Mesenteric fat pad (tissue), 1 donor: ENCODE results near the gene LSM5. TPM values are rescaled to one million over a fixed set of nuclear protein-coding genes. Genes with fewer than 3 reads are reported as not detected.
A peak's percentile ranks its signal among the peaks of the same experiment; 100 is the strongest.

Experiments used
- DNase-seq: peaks from one replicate; pipeline ENCODE4 v3.0.0-alpha.2; 2020; ENCODE audit warnings: low spot score
- long read RNA-seq: library from polyadenylated mRNA; unstranded; transcript quantifications from one replicate; pipeline ENCODE4 v2.0.0, GENCODE V29; 2020
- total RNA-seq: library from RNA; stranded (reverse); fragmentation: NEBNext Ultra II Directional; extraction: Animal tissue kit (Norgen Biotek cat#: 25700); gene quantifications from one replicate; pipeline ENCODE4 v1.2.1, GENCODE V29; 2021
- donor health status: DM: yes; HTN: yes; CAD: no.

The LSM5 gene
- total RNA-seq: 22.5 TPM
- long read RNA-seq, transcript LSM5-208 (5 exons, 2,258 nt): major isoform, 11 of 14 reads
- long read RNA-seq, partial matches to known transcripts: 1 of 14 reads
- long read RNA-seq, other reads (novel, unspliced or antisense): 0 of 14 reads

DNA sequence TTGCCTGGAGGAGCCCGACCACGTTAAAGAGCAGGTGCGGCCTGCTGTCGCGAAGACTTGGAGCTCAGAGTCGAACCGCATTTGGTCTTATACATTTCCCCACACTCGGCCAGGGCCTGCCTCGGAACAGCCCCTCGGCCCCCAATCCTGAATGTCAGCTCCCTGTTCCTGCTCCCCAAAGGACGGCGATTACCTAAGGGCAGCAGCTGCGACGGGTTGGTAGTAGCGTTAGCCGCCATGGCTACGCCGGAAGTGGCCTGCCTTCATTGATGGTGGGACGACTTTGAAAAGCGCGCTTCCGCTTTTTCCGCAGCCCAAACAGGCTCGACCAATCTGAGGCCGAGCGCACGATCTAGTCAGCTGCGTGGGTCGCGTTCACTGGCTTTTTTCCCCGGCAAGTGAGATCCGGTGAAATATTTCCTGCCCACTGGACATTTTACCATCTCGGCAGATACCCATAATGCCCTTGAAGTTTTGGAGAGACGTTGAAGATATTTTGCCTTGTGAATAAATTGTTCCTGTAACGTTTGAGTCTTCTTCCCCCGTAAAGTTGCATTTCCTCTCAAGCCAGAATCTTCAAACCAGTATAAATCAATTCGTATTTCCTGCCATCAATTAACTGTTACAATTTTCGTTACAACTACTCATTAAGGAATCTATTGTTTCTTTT lies at the start of gene LSM5:
Gene LSM5 (minus strand): TSS at position 254 of the 670 bp plus-strand sequence. CDS start 15 bp downstream, at position 239.
- DNase-seq: peak; percentile 96

DNA sequence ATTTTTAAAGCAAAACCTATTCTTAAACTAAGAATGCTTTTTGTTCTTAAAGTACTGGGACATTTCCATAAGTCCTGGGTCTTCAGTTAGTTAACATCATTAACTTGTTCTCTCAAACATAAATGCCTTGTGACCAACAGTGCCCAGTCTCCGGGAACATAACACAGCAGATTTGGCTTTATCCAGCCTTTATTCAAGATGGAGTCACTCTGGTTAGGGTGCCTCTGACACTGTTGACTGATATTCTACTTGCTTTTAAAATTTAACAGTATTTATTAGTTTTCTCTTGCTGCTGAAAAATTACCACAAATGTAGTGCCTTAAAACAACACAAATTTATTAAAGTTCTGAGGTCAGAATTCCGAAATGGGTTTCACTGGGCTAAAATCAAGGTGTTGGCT lies 49.2 kb upstream of the LSM5 start:
- no peak for DNase-seq

DNA sequence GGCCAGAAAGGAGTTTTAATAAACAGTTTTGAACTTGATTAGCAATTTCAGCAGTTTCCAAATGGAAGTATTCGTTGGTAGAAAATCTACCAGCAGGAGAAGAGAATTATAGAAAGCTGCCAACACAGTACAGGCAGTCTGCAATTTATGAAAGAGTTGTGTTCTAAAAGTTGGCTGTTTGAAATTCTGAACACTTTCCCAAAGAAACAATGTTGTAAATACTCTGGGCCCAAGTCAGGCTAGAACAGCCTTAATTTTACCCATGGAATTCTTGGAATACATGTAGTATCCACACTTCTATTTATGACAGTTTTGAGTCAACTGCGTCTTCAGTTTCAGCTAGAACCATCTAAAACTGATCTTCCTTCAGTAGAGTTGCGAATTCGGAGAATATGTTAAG lies 47.6 kb upstream of the LSM5 start:
- DNase-seq: no peak

DNA sequence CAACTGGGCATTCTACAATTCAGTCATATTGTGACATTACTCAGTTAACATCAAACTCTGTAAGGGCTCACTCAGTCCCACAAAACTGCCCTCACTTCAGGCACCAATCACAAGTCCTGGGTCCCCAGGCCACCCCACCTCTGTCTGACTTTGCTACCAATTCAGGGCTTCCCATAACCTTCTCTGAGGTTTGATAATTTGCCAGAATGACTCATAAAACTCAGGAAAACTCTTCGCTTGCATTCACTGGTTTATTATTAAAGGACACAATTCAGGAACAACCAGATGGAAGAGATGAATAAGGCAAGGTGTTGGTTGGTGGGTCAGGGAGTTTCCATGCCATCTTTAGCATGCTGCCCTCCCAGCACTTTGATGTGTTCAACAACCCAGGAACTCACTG lies 46.4 kb upstream of the LSM5 start:
- no peak for DNase-seq

DNA sequence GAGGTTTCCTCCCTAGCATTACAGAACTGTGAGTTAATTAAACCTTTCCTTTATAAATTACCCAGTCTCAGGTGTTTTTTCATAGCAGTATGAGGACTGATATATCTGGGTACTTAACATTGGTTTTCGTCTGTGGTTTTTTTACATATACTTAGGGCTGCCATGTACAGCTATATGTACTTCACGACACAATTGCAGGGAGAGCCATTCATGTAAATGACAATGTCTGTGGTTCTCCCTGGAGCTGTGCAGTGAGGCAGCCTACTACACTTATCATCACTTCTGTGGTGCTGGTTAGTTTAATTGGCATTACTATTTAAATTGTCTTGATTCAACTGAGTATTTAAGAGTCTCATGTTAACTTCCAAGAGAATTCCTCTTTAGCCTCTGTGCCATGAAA lies 45.8 kb upstream of the LSM5 start:
- no peak for DNase-seq

DNA sequence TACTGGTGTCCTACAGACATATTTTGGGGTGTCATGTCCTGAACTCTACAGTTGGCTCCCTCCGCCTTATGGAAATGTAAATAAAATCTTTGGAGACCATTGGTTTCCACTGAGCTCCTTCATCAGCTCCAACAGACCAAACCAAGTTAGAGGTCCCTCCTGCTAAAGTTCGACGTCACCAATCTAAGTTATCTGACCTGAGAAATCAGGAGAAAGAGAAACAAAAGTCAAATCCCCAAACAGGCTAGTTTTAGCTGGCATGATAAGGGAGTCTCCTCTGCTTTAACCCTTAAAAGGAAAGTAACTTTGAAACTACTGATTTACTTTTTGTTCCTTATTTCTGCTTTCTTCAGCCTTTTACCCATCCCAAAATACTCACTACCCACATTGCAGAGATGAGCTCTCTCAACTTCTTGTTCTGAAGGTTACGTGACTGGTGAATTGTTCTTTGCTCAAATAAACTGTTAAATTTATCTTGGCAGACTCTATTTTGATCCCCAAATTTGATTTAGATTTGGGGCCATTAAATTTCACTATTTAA lies 45.1 kb upstream of the LSM5 start:
- no peak for DNase-seq

DNA sequence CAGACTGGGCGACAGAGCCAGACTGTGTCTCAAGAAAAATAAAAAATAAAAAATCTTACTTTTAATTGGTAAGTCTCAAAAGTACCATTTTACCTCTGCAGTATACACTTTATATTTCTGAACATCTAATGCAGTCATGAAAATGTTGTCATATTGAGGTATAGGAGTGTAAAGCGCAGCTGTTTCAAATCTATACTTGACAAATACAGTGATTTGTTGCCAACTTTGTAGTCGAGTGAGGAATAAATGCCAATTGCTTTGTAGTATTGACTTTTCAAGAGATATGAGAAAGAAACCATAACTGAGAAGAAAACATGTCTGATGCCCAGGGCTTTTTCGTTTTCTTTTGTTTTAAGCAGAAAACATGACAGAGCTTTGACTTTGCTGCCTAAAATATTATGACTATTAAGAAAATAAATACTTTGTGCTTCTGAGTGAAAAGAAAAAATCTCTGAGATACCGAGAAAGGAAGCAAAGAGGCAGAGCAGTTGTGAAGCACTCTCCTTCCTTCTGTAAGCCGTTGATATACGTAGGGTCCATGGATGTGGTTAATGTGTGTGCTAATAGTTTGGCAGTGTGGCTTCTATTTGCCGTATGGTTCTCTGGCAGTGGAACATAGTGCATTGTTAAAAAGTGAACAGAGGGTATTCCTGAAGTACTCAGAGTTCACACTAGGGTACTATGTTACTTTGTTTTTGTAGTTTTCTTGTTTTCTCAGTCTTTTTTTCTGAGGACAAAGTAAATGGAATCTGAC lies 43.3 kb upstream of the LSM5 start:
- no peak for DNase-seq

DNA sequence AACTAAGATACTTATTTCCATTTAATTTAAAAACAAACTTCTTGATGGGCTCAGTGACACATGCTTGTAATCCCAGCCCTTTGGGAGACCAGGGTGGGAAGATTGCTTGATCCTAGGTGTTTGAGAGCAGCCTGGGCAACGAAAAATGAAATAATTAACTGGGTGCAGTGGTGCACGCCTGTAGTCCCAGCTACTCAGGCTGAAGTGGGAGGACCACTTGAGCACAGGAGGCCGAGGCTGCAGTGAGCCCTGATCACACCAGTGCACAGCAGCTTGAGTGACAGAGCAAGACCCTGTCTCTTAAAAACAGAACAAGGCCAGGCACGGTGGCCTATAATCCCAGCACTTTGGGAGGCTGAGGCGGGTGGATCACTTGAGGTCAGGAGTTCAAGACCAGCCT lies 42.5 kb upstream of the LSM5 start:
- no peak for DNase-seq

DNA sequence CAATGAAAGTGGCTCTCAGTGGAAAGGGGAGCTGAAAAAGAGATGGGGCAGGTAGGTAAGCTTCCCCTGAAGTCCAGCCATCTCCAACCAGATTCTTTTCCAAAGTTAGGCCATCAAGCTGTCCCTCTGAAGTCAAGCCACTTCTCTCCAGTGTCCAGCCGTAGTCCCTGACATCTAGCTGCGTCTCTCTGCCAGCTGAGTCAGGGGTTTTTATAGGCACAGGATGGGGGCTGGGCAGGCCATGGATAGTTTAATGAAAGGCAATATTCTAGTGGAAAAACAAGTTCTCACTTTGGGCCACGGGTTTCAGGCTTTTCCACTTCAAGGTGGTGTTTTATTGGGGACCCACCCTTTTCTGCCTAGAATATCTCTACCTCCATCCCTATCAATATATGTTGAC lies 41.9 kb upstream of the LSM5 start:
- DNase-seq: no peak

DNA sequence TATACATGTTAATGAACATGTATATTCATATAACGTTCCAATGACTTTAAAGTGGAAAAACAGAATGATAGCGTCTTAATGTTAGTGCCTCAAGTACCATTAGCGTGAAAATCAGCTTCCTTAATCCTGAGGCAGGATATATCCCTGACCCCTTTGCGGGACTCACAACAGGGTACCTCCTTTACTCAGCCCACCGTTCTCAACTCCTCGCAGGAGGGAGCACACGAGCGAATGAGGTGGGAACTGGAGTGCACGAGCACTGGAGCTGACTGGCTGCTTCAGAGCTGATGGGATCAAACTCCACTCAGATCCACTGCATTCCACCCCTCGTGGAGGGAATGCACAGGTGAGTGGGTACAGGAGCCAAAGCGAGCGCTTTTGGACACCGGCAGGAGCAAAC lies 41.2 kb upstream of the LSM5 start:
- DNase-seq: no peak

DNA sequence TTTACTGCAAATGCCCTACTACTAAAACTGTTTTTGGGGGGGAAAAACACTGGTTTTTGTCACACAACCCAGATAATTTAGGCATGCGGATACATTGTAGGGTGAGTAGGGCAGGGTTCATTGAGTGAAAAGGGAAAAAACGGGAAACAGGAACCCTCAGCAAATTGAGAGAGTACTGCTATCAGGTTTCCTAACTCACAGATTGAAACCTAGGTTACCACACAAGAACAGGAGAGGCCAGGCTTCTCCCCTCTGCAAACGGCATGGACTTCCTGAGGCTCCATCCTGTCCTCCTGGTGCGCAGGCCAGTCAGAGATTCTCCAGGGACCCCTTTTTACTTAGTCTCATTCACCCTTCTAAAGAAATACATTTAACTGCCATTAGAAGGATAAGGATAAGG lies 35.7 kb upstream of the LSM5 start:
- DNase-seq: no peak

DNA sequence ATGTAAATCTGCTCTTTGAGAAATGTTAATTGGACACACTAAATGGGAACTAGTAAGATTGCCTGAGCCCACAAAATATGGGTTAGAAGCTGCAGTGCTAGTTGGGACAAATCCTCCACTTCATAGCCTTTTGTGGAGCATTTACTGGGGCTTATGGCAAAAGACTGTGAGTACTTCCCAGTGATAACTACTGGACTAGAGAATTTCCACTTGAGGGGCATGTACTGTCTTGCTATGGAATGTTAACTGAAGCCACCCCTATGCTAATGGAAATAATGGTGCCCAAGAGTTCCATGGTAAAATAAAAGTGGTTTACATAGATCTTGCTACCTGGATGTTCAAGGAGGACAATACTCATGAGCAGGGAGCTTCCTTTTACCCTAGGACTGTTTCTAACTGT lies 34.5 kb upstream of the LSM5 start:
- DNase-seq: no peak

DNA sequence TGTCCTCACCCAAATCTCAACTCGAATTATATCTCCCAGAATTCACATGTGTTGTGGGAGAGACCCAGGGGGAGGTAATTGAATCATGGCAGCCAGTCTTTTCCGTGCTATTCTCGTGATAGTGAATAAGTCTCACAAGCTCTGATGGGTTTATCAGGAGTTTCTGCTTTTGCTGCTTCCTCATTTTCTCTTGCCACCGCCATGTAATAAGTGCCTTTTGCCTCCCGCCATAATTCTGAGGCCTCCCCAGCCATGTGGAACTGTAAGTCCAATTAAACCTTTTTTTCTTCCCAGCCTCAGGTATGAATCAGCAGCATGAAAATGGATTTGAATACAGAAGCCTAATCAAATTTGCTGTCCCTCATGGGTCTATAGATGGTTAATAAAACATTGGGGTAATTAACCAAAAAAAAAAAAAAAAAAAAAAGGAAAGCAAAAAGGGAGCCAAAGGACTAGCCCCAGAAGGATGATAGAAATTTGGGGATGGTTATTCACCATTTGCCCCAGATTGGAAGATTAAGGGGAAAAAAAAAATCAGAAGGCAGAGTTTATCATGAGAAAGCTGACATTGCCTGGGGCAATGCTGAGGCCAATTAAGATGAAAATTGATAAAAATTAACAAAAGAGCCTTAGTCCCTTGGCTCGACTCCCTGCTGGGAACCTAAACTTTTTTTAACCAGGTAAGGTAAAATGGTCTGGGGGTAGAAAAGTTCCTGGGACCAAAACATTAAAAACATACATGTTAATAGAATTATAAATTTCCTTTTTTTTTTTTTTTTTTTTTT lies 32.8 kb upstream of the LSM5 start:
- no peak for DNase-seq

DNA sequence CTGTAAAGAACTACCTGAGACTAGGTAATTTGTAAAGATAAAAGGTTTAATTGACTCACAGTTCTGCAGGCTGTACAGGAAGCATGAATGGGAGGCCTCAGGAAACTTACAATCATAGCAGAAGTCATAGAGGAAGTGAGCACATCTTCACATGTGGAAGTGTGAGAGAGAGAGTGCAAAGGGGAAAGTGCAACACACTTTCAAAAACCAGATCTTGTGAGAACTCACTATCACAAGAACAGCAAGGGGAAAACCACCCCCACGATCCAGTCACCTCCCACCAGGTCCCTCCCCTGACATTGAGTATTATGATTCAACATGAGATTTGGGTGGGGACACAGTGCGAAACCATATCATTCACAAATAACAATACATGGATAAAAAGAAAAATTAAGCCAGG lies 29.6 kb upstream of the LSM5 start:
- no peak for DNase-seq

DNA sequence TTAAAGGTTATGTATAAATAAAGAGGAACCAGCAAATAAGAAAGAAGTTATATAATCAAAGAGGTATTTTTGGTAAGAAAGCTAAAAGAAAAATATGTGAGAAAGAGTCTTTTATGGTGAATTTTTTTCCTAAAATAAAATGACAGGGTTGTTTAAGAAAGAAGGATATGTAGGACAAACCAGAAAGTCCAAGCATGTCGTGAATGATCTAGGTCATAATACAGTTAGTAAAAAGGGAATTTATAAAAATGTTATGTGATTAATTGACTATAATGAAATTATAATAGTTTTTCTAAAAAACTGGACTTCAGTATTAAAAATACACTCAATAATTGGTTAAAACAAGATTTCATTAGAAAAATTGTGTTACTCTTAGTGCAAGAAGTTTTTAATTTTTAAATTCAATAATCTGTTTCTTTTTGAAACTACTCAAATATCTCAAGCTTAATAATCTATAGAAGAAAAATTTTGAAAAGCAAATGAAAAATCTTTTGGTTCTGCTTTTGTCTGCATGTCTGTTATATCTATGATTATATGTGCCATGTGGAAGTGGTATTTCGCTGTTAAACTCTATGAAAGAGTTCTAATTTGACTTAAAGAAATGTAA lies 28.5 kb upstream of the LSM5 start:
- no peak for DNase-seq

DNA sequence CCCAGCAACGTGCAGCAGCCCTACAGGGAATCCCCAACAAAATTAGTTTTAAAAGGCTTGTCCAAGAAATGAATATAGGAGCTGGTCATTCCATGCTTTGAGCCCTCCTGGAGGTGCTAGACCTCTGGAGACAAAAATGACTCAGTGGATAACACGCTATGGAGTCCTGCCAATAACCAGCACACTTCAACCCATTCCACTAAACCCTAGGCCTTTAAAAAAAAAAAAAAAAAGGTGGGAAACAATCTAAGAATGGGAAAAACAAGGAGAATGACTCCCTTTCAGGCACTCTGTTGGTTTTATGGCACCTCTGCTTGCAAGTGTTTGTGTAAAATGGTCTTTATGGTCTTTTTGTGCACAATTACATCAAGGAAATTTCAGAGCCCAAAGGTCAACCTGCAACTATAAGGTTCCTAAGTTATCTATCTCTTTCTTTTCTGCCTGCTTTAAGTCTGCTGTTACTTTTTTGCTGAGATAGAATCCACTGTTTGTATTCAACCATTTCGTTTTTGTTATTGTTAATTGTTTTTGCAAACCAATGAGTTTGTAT lies 26.4 kb upstream of the LSM5 start:
- no peak for DNase-seq

DNA sequence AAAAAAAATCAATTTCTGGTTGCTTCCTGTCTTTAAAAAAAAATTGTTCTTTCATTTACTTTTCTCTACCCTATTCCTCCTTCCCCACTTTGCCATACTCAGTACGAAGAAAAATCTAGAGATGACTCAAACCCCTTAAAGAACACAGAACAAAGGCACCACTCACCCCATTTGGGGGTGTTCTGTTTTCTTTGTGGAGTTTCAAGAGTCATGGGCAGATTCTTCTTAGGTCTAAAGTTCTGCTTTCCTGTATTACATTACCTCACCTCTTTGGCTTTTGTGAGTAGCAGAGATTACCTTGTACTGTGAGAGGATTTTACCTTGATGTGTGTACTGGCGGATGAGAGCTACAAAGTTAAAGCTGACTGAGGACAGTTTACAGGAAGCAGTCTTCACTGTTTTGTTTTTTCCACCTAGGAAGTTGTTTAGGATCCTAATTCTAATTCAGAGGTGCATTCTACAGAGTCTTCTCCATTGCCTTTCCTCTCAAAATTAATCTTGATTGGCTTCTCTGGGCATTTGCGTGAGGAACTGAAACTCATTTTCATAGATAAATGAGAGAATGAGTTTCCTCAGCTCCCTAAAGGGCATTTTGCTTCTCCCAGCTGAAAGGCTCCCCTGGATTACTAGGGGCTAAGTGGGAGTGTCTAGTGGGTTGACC lies 25.8 kb upstream of the LSM5 start:
- no peak for DNase-seq

DNA sequence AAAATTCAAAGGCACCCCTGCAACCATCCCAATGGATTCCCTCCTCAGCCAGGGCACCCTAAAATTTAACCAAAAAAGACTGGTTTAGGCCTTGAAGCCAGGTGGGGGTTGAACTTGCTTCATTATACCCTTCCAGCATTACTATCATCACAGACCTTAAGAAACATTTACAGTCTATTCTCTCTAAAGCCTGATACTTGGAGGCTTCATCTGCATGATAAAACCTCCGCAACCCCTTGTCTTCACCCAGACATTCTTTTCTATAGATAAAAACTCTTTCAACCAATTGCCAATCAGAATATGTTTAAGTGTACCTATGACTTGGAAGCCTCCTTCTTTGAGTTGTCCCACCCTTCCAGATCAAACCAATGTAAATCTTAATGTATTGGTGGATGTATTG lies 23.0 kb upstream of the LSM5 start:
- DNase-seq: no peak

DNA sequence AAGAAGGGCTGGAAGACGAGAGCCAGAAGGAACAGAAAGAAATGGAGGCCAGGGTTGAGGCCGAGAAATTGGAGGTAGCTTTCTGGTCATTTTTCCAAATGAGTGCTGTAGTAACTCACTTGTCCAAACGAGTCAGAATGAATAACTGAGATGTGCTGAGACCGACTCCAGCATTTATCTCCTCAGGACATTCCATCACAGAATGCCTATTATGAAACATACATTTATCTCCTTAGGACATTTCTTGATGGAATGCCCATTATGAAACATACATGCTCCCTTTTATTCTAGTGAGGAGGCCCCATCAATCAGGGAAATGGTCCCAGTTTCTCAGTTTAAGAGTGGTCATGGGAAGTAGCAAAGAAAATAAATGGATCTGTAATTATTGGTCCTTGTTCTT lies 21.6 kb upstream of the LSM5 start:
- no peak for DNase-seq

DNA sequence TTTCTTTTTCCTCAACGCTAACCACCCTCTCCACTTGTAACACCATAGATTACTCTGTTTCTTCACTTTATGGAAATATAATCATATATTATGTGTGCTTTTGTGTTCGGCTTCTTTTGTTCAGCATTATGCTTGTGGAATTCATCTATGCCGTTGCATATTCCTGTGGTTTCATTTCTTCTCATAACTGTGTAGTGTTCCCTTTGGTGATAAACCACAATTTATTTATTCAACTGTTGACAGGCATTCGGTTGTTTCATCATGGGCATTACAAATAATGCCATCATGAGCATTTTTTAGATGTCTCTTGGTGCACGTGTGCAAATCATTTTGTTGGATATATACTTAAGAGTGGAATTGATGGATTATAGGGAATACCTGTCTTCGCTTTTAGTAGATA lies 17.2 kb upstream of the LSM5 start:
- DNase-seq: no peak
